GM12878 (cell line): Measurements from ENCODE around the gene KHDRBS2. TPM values are rescaled to one million over a fixed set of nuclear protein-coding genes. Genes with fewer than 3 reads are reported as not detected.

Experiments
- ATAC-seq: fragments of 200-7000 bp; cut with Tn5 transposase; 3 replicates; pipeline ENCODE4 v1.9.1; 2020; ENCODE audit warnings: mild to moderate bottlenecking, moderate library complexity
- BruUV-seq: library from RNA; stranded (reverse); fragments of 400-500 nt; replicated peaks from 2 replicates; lab custom pipeline; 2021; lab: Mats Ljungman, UMichigan
- CTCF ChIA-PET: fragments of 300-600 bp; sonication (Branson Sonifier 250); formaldehyde crosslinking; extraction: SDS; loops from one replicate; lab custom pipeline; 2021; ENCODE audit warnings: inconsistent platforms; lab: Yijun Ruan, JAX
- POLR2A ChIA-PET: fragments of 350-600 bp; formaldehyde crosslinking; extraction: SDS; loops from one replicate; lab custom pipeline; 2021; ENCODE audit warnings: inconsistent platforms; lab: Charles Lee
- RAD21 ChIA-PET: fragments of 300-600 bp; sonication (Branson Sonifier 250); formaldehyde crosslinking; loops from one replicate; lab custom pipeline; 2023; ENCODE audit warnings: antibody characterized with exemption; ENCODE audit not compliant: unreplicated experiment; lab: Charles Lee
- SMC1A ChIA-PET: fragments of 300-600 bp; sonication (Branson Sonifier 250); formaldehyde crosslinking; loops from one replicate; lab custom pipeline; 2023; ENCODE audit not compliant: unreplicated experiment, uncharacterized antibody; lab: Charles Lee
- DNase-seq: peaks from one replicate; pipeline ENCODE4 v3.0.0-alpha.2; 2011; ENCODE audit warnings: low read depth, low spot score
- FAIRE-seq: peaks from 3 replicates; lab custom pipeline; 2011; peaks lifted over from hg19 to GRCh38; lab: Jason Lieb, UNC
- H2AFZ ChIP-seq: 2 replicates; pipeline ENCODE4 v1.6.0; 2011; ENCODE audit warnings: low read depth, low read length, control low read depth; ENCODE audit not compliant: control insufficient read depth
- H3K27ac ChIP-seq: 2 replicates; pipeline ENCODE4 v1.5.1; 2011; ENCODE audit warnings: control low read depth; ENCODE audit not compliant: control insufficient read depth, insufficient read depth
- H3K27me3 ChIP-seq, 2 experiments: replicated peaks in 1 of 2; 2 replicates each; pipeline versions ENCODE4 v1.6.0 to v1.6.1; 2011; ENCODE audit warnings: low read length in 1 of 2; ENCODE audit not compliant: control insufficient read depth in 2 of 2, insufficient read depth in 2 of 2
- H3K36me3 ChIP-seq, 2 experiments: 2 replicates each; pipeline ENCODE4 v1.5.1; 2011; ENCODE audit warnings: low read length in 1 of 2; ENCODE audit not compliant: control insufficient read depth in 2 of 2, insufficient read depth in 2 of 2
- H3K4me1 ChIP-seq: 2 replicates; pipeline ENCODE4 v1.6.1; 2011; ENCODE audit warnings: mild to moderate bottlenecking, low read length, moderate library complexity, mixed read lengths; ENCODE audit not compliant: control insufficient read depth, insufficient read depth
- H3K4me2 ChIP-seq: 2 replicates; pipeline ENCODE4 v1.6.0; 2011; ENCODE audit warnings: control low read depth; ENCODE audit not compliant: control insufficient read depth, insufficient read depth
- H3K4me3 ChIP-seq: fragments of 200-600 bp; sonication (generic); 2 replicates; pipeline ENCODE4 v1.5.1; 2016
- H3K79me2 ChIP-seq: 2 replicates; pipeline ENCODE4 v1.6.0; 2011; ENCODE audit warnings: low read length; ENCODE audit not compliant: control insufficient read depth, insufficient read depth
- H3K9ac ChIP-seq: 2 replicates; pipeline ENCODE4 v1.8.0; 2011; ENCODE audit warnings: low read length, control low read depth, mixed read lengths; ENCODE audit not compliant: control insufficient read depth, insufficient read depth
- H3K9me3 ChIP-seq: replicated peaks from 3 replicates; pipeline ENCODE4 v1.5.1; 2011; ENCODE audit warnings: mild to moderate bottlenecking, low read length; ENCODE audit not compliant: control insufficient read depth, insufficient read depth
- H4K20me1 ChIP-seq: 2 replicates; pipeline ENCODE4 v1.6.0; 2011; ENCODE audit not compliant: control insufficient read depth, insufficient read depth
- BCL11A ChIP-seq: IDR thresholded peaks from 2 replicates; pipeline ENCODE4 v1.6.1; 2011; ENCODE audit warnings: low read depth, low read length
- CHD2 ChIP-seq: IDR thresholded peaks from 2 replicates; pipeline ENCODE4 v1.6.1; 2011; ENCODE audit warnings: low read depth, low read length, improper control_type of control experiment, borderline replicate concordance
- CTCF ChIP-seq, 3 experiments: IDR thresholded peaks in 2 of 3; conservative IDR thresholded peaks in 1 of 3; 2 replicates each; pipeline ENCODE4 v1.5.1; 2011; ENCODE audit warnings: low read depth in 3 of 3, low read length in 3 of 3, mild to moderate bottlenecking in 3 of 3, control low read depth in 2 of 3, moderate library complexity in 2 of 3, inconsistent platforms in 1 of 3, mixed read lengths in 1 of 3; ENCODE audit not compliant: control insufficient read depth in 2 of 3, insufficient read depth in 1 of 3; ENCODE audit errors: extremely low read depth in 1 of 3
- EP300 ChIP-seq, 2 experiments: fragments of 150-350 bp in 1 of 2; IDR thresholded peaks; 2 replicates each; pipeline ENCODE4 v1.6.1; 2011 to 2012; ENCODE audit warnings: low read depth in 2 of 2, low read length in 2 of 2, borderline replicate concordance in 1 of 2, improper control_type of control experiment in 1 of 2, inconsistent platforms in 1 of 2; ENCODE audit not compliant: control insufficient read depth in 1 of 2
- GABPA ChIP-seq: IDR thresholded peaks from 2 replicates; pipeline ENCODE4 v1.6.1; 2014; ENCODE audit warnings: antibody characterized with exemption, low read depth, mild to moderate bottlenecking, inconsistent platforms
- JUNB ChIP-seq: IDR thresholded peaks from 2 replicates; pipeline ENCODE4 v1.6.1; 2016; ENCODE audit warnings: antibody characterized with exemption, mild to moderate bottlenecking
- JUND ChIP-seq: IDR thresholded peaks from 2 replicates; pipeline ENCODE4 v1.6.1; 2012; ENCODE audit warnings: low read depth, mild to moderate bottlenecking, low read length, improper control_type of control experiment, moderate library complexity
- KAT2A ChIP-seq: conservative IDR thresholded peaks from 2 replicates; pipeline ENCODE4 v1.6.1; 2011; ENCODE audit warnings: low read depth, low read length; ENCODE audit not compliant: control insufficient read depth
- MEF2A ChIP-seq: IDR thresholded peaks from 2 replicates; pipeline ENCODE4 v1.6.1; 2011; ENCODE audit warnings: low read depth, mild to moderate bottlenecking, low read length, moderate library complexity; ENCODE audit not compliant: insufficient read depth
- RAD21 ChIP-seq: IDR thresholded peaks from 2 replicates; pipeline ENCODE4 v1.6.1; 2011; ENCODE audit warnings: mild to moderate bottlenecking, low read depth, low read length, moderate library complexity; ENCODE audit not compliant: insufficient read depth
- RAD51 ChIP-seq: fragments of 450-650 bp; IDR thresholded peaks from 2 replicates; pipeline ENCODE4 v1.6.1; 2016; ENCODE audit warnings: moderate library complexity, mild to moderate bottlenecking, inconsistent platforms
- RB1 ChIP-seq: fragments of 450-650 bp; formaldehyde crosslinking; IDR thresholded peaks from 2 replicates; pipeline ENCODE4 v1.6.1; 2017; ENCODE audit warnings: mild to moderate bottlenecking, borderline replicate concordance
- SRF ChIP-seq, 2 experiments: IDR thresholded peaks; 2 replicates each; pipeline ENCODE4 v1.6.1; 2011; ENCODE audit warnings: low read depth in 2 of 2, low read length in 2 of 2, mild to moderate bottlenecking in 1 of 2, moderate library complexity in 1 of 2
- STAT1 ChIP-seq: fragments of 450-650 bp; conservative IDR thresholded peaks from 2 replicates; pipeline ENCODE4 v1.6.1; 2014; ENCODE audit warnings: antibody characterized with exemption, mild to moderate bottlenecking
- TAF1 ChIP-seq: IDR thresholded peaks from 2 replicates; pipeline ENCODE4 v1.6.1; 2011; ENCODE audit warnings: mild to moderate bottlenecking, low read depth, low read length, borderline replicate concordance
- TCF7 ChIP-seq: IDR thresholded peaks from 2 replicates; pipeline ENCODE4 v1.6.1; 2014; ENCODE audit warnings: antibody characterized with exemption, borderline replicate concordance
- YY1 ChIP-seq: IDR thresholded peaks from 2 replicates; pipeline ENCODE4 v1.6.1; 2011; ENCODE audit warnings: low read depth, mild to moderate bottlenecking, low read length
- ZBTB4 ChIP-seq: fragments of 450-650 bp; formaldehyde crosslinking; IDR thresholded peaks from 2 replicates; pipeline ENCODE4 v1.4.0; 2022; ENCODE audit warnings: mild to moderate bottlenecking, moderate library complexity
- ZNF384 ChIP-seq: IDR thresholded peaks from 2 replicates; pipeline ENCODE4 v1.6.1; 2012; ENCODE audit warnings: low read depth, mild to moderate bottlenecking, low read length, improper control_type of control experiment, borderline replicate concordance
- WGBS: methylation state at CpG from one replicate; pipeline ENCODE4 v1.1.6; 2016; ENCODE audit warnings: low lambda C conversion rate; ENCODE audit not compliant: insufficient replicate concordance, insufficient coverage; ENCODE audit errors: missing lambda C conversion rate; 5-methylcytosine and 5-hydroxymethylcytosine counted together
- in situ Hi-C: fragments of 300-500 bp; cut with MboI; formaldehyde crosslinking; loops from 9 replicates; pipeline ENCODE4 v1.14.3; 2018; ENCODE audit warnings: mixed read lengths
- intact Hi-C: fragments of 100-400 bp; cut with micrococcal nuclease; formaldehyde crosslinking; loops from one replicate; pipeline ENCODE4 v1.14.2; 2022; ENCODE audit not compliant: unreplicated experiment
- polyA plus RNA-seq, 11 experiments: library from polyadenylated mRNA; depleted of rRNA in 4 of 11; unstranded in 6 of 11; stranded (reverse) in 5 of 11; fragments of >200 nt; fragmentation: Nextera tagmentation in 4 of 11; fragmentation: Illumina TruSeq in 1 of 11; extraction: Ambion mirVana in 4 of 11; extraction: Trizol in 1 of 11; gene quantifications; 1 replicate in 1 of 11; 2 replicates in 10 of 11; pipeline versions ENCODE4 v1.2.1 to v1.2.3, GENCODE V29; 2011 to 2016; ENCODE audit warnings: inconsistent platforms in 2 of 11, missing spikeins in 2 of 11, low read depth in 1 of 11
- total RNA-seq, 4 experiments: library from RNA; depleted of rRNA in 3 of 4; stranded (reverse); fragments of >200 nt in 3 of 4; fragmentation: Illumina TruSeq in 1 of 4; extraction: Trizol in 1 of 4; gene quantifications; 2 replicates each; pipeline versions ENCODE4 v1.2.1 to v1.2.3, GENCODE V29; 2013 to 2021

KHDRBS2 gene
- total and polyA plus RNA-seq, 10 of the 15 experiments (the other 5 are each of a cell fraction or from before 2014, with no cell fraction given): 0.11 to 0.56 TPM; not detected in 8

GRCh38 chr6:62150048-62150663 lies 135.9 kb downstream of the KHDRBS2 start:
- H3K79me2 ChIP-seq: no peaks in the 10 kb centered on the region
- 11% methylated on average over 3 of the region's 3 CpGs for WGBS
- CTCF ChIA-PET: interaction anchor here (0.8 to 2.8 kb wide), 4 partner anchors 10 to 341 kb away, joined by 3 to 11 read pairs (median 6); no protein-coding TSS in a partner anchor
- TF ChIP-seq CTCF (IDR thresholded peaks at IDR 0.05 in 2 of 3, conservative IDR thresholded peaks at IDR 0.05 in 1 of 3; ENCODE audit: control insufficient read depth in 2 of 3, extremely low read depth in 1 of 3, insufficient read depth in 1 of 3, low read depth in 3 of 3, low read length in 3 of 3) (peak; percentile 61 to 65 (median 64)), RAD51 (no peak), RAD21 (peak; percentile 48), MEF2A (no peak), JUND (no peak), RB1 (no peak), JUNB (no peak), TCF7 (no peak), CHD2 (no peak), EP300 (IDR thresholded peaks at IDR 0.05; ENCODE audit: borderline replicate concordance in 1 of 2, control insufficient read depth in 1 of 2, low read depth in 2 of 2, low read length in 2 of 2) (no peak), STAT1 (no peak), SRF (IDR thresholded peaks at IDR 0.05; ENCODE audit: low read depth in 2 of 2, low read length in 2 of 2) (no peak), ZBTB4 (CRISPR knock-in tag) (no peak), TAF1 (no peak), YY1 (0 out of 2 replicates have a peak, but pooled peaks have one; percentile 44), KAT2A (no peak), GABPA (no peak), BCL11A (no peak), ZNF384 (peak; percentile 86)

More at GRCh38 chr6:62150048-62150663, 135.9 kb downstream of the KHDRBS2 start:
- RAD21 ChIA-PET: interaction anchor here (1.1 kb wide), 1 partner anchor 341 kb away, joined by 7 read pairs; no protein-coding TSS in a partner anchor
- SMC1A ChIA-PET: interaction anchor here (1.2 to 1.7 kb wide), 2 partner anchors 341 to 1122 kb away, joined by 5 to 6 read pairs; no protein-coding TSS in a partner anchor
- no TSS peak for BruUV-seq
- intact Hi-C loops: loop anchor here (1.0 to 10.0 kb wide), 3 partner anchors 264 to 1125 kb away; no protein-coding TSS in a partner anchor
- DNase-seq: no peak
- POLR2A ChIA-PET: no interaction called here
- Histone ChIP-seq H3K9me3 (no peaks in the 10 kb centered on the region), H3K4me2 (no peak overlapping the region), H3K4me1 (no peaks in the 10 kb centered on the region), H3K9ac (no peak overlapping the region), H4K20me1 (no peaks in the 10 kb centered on the region), H3K27ac (no peak overlapping the region), H2AFZ (no peak overlapping the region), H3K4me3 (no peak overlapping the region), H3K36me3 (no peaks in the 10 kb centered on the region), H3K27me3 (no peaks in the 10 kb centered on the region)
- FAIRE-seq: peak; percentile 18
- peak; percentile 69 for ATAC-seq
- in situ Hi-C loops: no loop called here
